NCI-H748 (cell line): ENCODE measurements around the gene PIP4K2A.

Source experiments
- DNase-seq: peaks from one replicate; lab custom pipeline; 2025; ENCODE audit not compliant: unreplicated experiment; lab: John Stamatoyannopoulos, UW

The PIP4K2A gene

DNA sequence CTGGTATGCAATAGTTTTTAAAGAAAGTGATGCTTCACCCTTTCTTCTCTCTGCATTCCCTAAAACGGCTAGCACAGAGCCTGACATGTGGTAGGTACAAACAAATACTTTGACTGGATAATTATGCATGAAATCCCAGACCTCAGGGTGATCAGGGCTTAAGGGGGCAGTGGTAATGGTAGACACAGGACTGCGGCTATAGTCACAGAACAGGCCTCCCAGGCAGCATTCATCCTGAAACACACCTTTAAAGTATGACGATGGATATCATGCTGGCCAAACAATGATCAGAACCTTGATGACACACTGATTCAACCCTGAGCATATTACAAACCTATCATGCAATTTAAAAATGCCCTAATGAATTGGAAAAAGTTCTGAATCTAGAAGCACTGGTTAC, 110.8 kb downstream of the PIP4K2A start:
- DNase-seq = no peak

DNA sequence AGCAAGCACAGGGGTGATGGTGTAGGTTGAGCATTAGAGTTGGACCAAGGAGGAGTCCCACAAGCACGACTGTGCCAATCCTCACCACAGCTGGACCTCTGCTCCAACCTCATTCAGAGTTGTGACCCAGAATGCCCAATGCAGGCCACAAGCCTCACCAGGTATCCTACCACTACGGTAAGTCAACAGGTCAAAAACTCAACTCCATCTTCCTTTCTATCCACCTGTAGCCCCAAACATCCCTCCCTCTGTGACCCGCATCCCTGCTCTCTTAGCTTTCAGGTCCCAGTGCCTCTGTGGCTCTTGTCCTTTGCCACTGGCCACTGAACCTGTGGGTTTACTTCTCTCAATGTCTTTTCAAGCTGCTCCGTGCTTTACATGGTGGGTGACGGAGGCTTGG, 112.8 kb downstream of the PIP4K2A start:
- DNase-seq = no peak

DNA sequence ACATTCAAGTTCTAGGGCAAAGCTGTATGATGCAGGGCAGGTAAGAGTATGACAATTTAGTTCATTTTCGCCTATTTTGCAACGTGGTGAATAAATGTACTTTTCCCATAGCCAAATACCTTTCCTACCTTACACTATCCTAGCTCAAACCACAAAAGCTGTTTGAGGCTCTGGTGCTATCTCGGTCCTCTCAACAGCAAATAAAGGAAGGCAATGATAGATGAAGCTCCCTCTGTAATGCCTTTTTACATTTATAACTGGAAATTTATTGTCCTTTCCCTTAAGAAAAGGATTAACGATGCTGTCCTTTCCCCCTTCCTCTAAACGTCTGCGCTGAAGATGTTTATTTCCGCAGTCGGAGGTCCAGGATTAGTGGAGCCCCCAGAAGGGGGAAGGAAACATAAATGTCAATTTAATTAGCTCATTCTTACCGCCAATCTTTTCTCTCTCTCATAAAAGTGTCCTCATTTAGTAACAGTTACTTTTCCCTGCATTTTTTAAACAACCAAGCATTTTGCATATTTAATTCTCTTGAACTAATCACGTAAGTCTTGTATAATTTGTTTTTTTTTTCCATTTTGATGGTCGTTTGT, 114.6 kb downstream of the PIP4K2A start:
- no peak for DNase-seq

GRCh38 chr10:22599048-22599561, 115.3 kb downstream of the PIP4K2A start:
- DNase-seq = no peak

DNA sequence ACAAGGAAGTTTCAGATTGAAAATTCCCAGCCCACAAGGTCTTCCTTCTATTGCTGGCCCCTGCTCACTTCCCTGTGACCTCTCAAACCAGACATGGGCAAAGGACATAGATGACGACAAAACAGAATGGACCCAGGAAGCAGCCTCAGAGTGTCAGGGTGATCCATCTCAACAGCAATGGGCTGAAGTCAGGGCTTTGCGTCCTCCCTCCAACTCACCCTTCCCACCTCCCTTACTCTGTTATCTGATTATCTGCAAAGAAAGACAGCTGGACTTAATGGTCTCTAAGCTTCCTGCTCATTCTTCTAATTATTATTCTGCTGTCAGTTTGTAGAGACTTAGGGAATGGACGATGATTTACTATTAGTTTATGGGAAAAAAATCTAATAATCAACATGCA, 115.9 kb downstream of the PIP4K2A start:
- no peak for DNase-seq

- no peak for DNase-seq
Observed at GRCh38 chr10:22597138-22597537, 117.2 kb downstream of the PIP4K2A start.

DNA sequence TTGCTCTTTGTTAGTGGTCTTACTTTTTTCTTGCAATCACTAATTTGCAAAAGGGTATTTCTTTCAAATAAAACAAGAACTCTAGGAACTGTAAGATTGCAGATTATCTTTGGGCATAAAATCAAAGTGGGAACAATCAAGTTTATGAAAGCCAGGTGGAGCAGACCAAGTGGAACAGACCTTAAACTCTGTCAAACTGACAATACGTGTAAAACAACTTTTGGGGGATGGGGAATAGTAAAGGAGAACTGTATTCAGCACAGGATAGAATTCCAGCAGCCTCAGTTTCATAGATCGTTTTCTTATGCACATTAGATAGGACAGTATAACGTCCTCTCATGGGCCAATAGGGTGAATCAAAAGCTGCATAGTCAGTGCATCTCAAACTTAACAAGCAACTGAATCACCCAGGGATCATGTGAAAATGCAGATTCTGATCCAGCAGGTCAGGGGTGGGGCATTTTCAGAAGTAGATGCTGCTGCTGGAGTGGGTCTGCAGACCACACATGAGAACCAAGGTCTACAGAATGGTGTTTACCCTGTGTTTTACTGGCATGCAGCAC, 120.7 kb downstream of the PIP4K2A start:
- peak; percentile 6 for DNase-seq

GRCh38 chr10:22593026-22593425, 121.4 kb downstream of the PIP4K2A start:
- DNase-seq = no peak

GRCh38 chr10:22589851-22590514, 124.4 kb downstream of the PIP4K2A start:
- no peak for DNase-seq

GRCh38 chr10:22588462-22588861, 125.9 kb downstream of the PIP4K2A start:
- no peak for DNase-seq

GRCh38 chr10:22583683-22584082, 130.7 kb downstream of the PIP4K2A start:
- DNase-seq = no peak

- DNase-seq = no peak
Observed at GRCh38 chr10:22581461-22581860, 132.9 kb downstream of the PIP4K2A start.

- no peak for DNase-seq
Observed at GRCh38 chr10:22580711-22581110, 133.7 kb downstream of the PIP4K2A start.

- DNase-seq = no peak
Observed at GRCh38 chr10:22579826-22580225, 134.6 kb downstream of the PIP4K2A start.

DNA sequence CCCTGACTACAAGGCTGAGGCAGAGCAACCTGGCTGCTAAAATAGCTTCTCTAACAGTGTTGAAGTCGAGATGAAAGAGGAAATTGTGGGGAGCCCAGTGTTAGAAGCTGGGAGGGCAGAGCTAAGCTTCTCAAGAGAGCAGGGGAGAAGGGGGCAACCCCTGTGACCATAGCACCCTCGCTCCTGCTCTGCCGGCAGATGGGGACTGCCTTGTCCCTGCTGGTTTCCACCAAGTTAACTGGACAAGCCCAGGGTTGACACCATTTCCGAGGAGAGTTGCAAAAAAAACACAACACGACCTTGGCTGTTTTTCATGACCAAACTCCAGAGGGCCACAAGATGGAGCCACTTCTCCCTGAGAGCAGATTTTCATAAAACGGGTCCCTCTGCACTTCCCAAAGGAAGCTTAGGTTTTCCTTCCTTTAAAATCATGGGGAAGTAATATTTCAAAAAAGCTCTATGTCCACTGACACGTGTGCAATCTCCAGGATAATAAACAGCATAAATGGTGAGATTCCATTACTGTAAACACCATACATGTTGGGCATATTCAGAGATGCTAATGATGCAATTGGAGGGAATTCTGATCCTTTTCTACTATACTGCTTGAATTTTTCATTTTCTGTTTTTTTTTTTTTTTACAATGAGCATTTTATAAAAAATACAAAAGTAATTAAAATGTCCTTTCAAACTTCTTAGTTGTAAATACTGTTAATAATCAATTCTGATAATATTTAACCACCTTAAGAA, 140.4 kb downstream of the PIP4K2A start:
- peak; percentile 12 for DNase-seq

DNA sequence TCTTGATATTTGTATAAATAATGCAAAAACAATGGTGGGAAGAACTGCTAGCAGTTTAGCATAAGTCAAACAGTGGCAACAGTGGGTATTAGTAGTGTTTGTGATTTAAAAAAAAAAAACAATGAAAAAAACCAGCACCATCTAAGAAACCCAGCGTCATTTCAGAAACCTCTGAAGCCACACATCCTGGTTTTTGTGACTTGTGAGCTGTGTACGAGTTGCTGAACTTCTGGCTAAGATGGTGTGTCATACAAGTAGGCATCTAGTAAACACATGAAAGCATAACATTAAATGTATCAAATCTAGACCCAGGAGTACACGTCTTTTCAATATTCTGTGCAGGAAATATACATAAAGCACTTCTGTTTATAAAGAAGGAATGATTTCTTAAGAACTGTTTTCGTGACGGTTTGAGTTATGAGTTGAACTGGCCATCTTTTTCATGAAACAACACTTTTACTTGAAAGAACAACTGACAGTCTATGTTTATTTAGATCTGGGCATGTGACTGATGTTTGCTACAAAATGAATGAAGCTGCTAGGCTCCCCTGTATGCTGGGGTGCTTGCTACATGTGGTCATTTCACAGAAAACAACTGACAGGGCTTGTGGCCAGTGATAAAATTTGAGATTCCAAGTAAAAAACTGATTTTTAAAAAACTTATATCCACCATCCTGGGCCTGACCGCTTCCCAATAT, 143.5 kb downstream of the PIP4K2A start:
- DNase-seq = no peak

DNA sequence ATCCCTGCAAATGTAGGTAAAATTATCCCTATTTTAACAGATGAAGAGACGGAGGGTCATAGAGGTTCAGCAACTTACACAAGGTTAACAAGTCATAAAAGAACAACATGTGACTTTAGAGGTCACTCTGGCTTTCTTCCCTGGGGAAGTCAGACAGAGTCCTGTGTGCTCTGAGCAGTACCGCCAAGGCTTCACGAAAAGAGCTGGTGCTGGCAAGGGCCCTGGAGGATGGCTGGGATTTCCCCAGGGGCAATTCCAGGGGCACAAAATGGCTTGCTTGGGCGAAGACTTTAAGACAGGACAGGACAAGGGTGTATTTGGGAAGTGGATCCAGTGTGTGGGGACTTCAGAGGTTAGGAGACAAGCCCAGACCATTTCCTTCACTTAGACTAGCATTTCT, 144.1 kb downstream of the PIP4K2A start:
- no peak for DNase-seq

DNA sequence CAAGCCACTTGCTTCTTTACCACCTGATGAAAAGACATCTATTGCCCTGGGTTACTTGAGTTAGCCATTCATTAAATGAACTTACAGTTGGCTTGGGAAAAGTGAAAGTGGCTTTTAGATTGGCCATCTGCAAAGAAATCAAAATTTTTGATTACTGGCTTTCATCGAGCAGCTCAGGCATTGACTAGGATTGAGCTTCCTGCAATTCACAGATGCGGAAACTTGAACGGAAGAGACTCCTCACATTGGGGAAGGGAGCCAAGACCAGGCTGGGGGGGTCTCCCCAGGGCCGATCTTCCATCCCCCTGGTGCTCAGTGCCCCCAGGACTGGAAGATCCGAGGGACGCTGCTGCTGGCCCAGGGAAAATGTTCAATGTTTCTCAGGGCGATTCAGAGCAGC, 145.4 kb downstream of the PIP4K2A start:
- DNase-seq = no peak

GRCh38 chr10:22564060-22564459, 150.3 kb downstream of the PIP4K2A start:
- no peak for DNase-seq

DNA sequence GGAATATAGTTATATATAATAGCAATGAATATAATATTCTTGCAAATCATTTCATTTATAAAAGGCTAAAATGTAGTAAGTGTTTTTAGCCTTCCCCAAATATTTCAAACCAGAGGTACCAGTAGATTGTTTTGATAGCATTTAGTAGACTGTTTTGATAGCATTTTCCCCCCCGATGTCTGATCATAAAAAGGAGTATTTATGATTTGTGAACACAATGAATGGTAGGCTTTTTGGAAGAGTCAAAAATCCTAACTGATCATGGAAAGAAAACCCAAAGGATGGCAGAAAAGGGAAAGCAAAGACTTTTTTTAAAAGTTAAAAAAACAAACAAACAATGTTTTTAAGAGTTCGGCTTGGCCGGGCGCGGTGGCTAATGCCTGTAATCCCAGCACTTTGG, 152.5 kb downstream of the PIP4K2A start:
- no peak for DNase-seq

DNA sequence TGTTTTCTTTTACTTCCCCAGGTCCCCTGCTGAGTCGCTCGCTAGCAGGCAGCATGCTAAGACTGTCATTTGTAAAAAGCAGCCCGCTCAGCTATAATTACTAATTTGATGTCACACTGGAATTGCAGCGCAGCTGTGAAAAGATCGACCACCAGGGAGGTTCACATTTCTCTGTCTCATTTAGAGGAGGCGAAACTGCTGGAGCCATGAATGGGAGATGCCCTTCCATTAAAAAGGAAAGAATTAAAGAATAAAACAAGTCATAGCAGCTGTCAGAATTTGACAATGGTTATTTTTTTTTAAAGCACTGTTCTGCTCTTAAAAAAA, 153.5 kb downstream of the PIP4K2A start:
- peak; percentile 89 for DNase-seq
